NOMO-1 treated with dmso at 0.1 percent for 144 hours (cell line): ENCODE data around the gene REST.

ENCODE experiments used
- DNase-seq: peaks from one replicate; lab custom pipeline; 2025; ENCODE audit not compliant: unreplicated experiment; lab: John Stamatoyannopoulos, UW

The REST gene

GRCh38 chr4:56976837-56977320 is 69.2 kb downstream of the REST start:
- DNase-seq, result peak; percentile 4

GRCh38 chr4:56977321-56978012 is 69.8 kb downstream of the REST start, which contains the start of gene NOA1:
NOA1 (minus strand) TSS chr4:56977606; CDS start chr4:56977585, 21 bp downstream.
- DNase-seq, result peak; percentile 96

GRCh38 chr4:56978750-56979303 is 71.1 kb downstream of the REST start, which contains the start of gene POLR2B:
POLR2B (plus strand) TSS chr4:56978896; CDS start chr4:56978986, 90 bp downstream.
- peak; percentile 96 for DNase-seq

- no peak for DNase-seq
Measured at GRCh38 chr4:56979421-56980072, 71.8 kb downstream of the REST start.

DNA sequence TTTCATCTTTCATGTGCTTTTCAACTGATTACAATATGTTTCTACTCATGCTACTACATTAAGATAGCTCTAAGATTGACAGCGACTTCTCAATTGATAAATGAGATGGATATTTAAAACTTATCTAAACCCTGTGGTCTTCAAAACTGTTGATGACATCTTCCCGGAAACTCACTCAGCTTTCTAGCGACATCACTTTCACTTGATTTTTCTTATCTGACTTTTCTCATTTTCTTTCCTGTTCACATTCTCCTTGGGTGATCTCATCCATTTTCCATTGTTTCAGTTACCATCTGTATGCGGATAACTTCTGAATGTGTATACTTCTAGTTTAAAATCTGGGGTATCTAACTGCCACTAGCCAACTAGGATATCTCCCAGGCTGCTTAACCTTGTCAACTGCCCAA is 74.1 kb downstream of the REST start:
- no peak for DNase-seq

- no peak for DNase-seq
Measured at GRCh38 chr4:56986192-56986591, 78.5 kb downstream of the REST start.

GRCh38 chr4:56986952-56987351 is 79.3 kb downstream of the REST start:
- no peak for DNase-seq

GRCh38 chr4:56990109-56990905 is 82.6 kb downstream of the REST start:
- no peak for DNase-seq

DNA sequence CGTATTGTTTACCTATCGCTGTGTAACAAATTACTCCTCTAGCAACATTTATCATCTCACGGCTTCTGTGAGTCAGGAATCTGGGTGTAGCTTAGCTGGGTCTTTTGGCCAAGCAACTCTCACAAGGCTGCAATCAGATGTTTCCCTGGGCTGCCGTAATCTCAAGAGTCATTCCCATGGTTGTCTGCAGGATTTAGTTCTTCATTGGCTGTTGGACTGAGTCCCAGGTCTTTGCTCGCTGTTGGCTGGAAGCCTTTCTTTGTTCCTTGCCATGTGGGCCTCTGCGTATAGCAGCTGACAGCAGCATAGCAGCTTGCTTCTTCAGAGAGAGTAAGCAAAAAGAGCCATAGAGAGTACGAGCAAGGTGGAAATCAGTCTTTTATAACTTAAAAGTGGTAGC is 87.8 kb downstream of the REST start:
- DNase-seq, result no peak

- no peak for DNase-seq
Measured at GRCh38 chr4:56999751-57000150, 92.1 kb downstream of the REST start.

DNA sequence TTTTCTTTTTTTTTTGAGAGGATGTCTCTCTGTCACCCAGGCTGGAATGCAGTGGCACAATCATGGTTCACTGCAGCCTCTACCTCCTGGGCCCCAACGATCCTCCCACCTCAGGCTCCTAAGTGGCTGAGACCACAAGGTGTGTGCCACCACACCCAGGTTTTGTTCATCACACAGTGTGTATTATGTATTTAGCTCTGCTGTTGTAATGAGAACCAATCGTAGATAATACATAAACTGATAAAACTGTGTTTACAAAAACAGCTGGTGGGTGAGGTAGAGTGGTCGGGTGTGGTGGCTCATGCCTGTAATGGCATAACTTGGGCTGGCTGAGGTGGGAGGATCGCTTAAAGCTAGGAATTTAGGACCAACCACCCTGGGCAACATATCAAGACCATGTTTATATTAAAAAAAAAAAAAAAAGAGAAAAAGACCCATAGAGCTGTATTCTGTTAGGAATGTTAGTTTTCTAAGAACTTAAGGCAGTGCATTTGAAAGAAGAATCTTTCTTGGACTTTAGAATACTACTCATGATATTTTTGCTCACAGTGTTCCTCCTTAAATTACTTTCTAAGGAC is 105.9 kb downstream of the REST start:
- DNase-seq, result no peak
